Thyroid gland (tissue), 4 donors: ENCODE measurements around the gene CSK. TPM values are rescaled to one million over a fixed set of nuclear protein-coding genes. Genes with fewer than 3 reads are reported as not detected.

Source experiments
- DNase-seq, 2 donors: peaks; one replicate each; pipeline ENCODE4 v3.0.0-alpha.2; 2019
- H3K27ac ChIP-seq, 3 donors: fragments of 200-600 bp; sonication (generic); 1 replicate in 2 of 3; 2 replicates in 1 of 3; pipeline ENCODE4 v1.5.1; 2016 to 2019; ENCODE audit warnings: mild to moderate bottlenecking in 1 of 3, moderate library complexity in 1 of 3
- H3K27me3 ChIP-seq: fragments of 200-600 bp; sonication (generic); one replicate; pipeline ENCODE4 v1.5.1; 2019
- H3K36me3 ChIP-seq, 2 donors: fragments of 200-600 bp; sonication (generic); one replicate each; pipeline ENCODE4 v1.5.1; 2016 to 2019
- H3K4me1 ChIP-seq, 2 donors: fragments of 200-600 bp; sonication (generic); one replicate each; pipeline ENCODE4 v1.5.1; 2017 to 2019
- H3K4me3 ChIP-seq, 3 donors: fragments of 200-600 bp; sonication (generic); replicated peaks in 1 of 3; 1 replicate in 2 of 3; 2 replicates in 1 of 3; pipeline ENCODE4 v1.5.1; 2016; ENCODE audit warnings: mild to moderate bottlenecking in 1 of 3
- H3K9me3 ChIP-seq: fragments of 200-600 bp; sonication (generic); one replicate; pipeline ENCODE4 v1.5.1; 2017
- CTCF ChIP-seq, 6 experiments: fragments of 200-600 bp in 3 of 6; fragments of 450-650 bp in 3 of 6; sonication (generic) in 3 of 6; IDR thresholded peaks; one replicate each; pipeline ENCODE4 v1.5.1; 2016 to 2019; ENCODE audit warnings: antibody characterized with exemption in 6 of 6, mild to moderate bottlenecking in 2 of 6, inconsistent platforms in 1 of 6, moderate library complexity in 1 of 6
- POLR2A ChIP-seq, 2 donors: fragments of 450-650 bp; IDR thresholded peaks; one replicate each; pipeline ENCODE4 v1.6.1; 2017; ENCODE audit warnings: antibody characterized with exemption in 2 of 2, mild to moderate bottlenecking in 2 of 2, moderate library complexity in 1 of 2
- WGBS, 2 donors: methylation state at CpG; one replicate each; pipeline ENCODE4 v1.1.5; 2017; 5-methylcytosine and 5-hydroxymethylcytosine counted together
- intact Hi-C: fragments of 100-400 bp; cut with DNase I; formaldehyde crosslinking; loops from one replicate; pipeline ENCODE4 v1.15.1; 2023
- total RNA-seq, 4 donors: library from RNA; depleted of rRNA; stranded (reverse); fragments of >200 nt; gene quantifications; one replicate each; pipeline ENCODE4 v1.2.3, GENCODE V29; 2016

The CSK gene
- total RNA-seq, 4 donors from 2014 or later, result 18.2 to 24.3 (median 20.3) TPM

- TF ChIP-seq CTCF (IDR thresholded peaks at IDR 0.05) (no peak), POLR2A (IDR thresholded peaks at IDR 0.05) (no peak)
- DNase-seq, result no peak
- Histone ChIP-seq H3K4me3 (no peak overlapping the region), H3K27me3 (no peaks in the 10 kb centered on the region), H3K4me1 (peaks cover 0 to 8% of the 10 kb centered on the region in 2 donors), H3K9me3 (no peaks in the 10 kb centered on the region), H3K36me3 (no peaks in the 10 kb centered on the region), H3K27ac (no peak overlapping the region)
- intact Hi-C loops, result loop anchor here (2.0 to 5.0 kb wide), 4 partner anchors 68 to 183 kb away; partner anchors contain the start of gene EDC3
- WGBS, 2 donors, result 55 to 69% methylated on average over 7 of the region's 7 CpGs
These were observed 12.3 kb upstream of the CSK start for GRCh38 chr15:74769463-74770025.

- Histone ChIP-seq H3K27me3 (no peaks in the 10 kb centered on the region), H3K27ac (no peak overlapping the region), H3K4me1 (peaks cover 0 to 8% of the 10 kb centered on the region in 2 donors), H3K9me3 (no peaks in the 10 kb centered on the region), H3K36me3 (no peaks in the 10 kb centered on the region), H3K4me3 (no peak overlapping the region)
- TF ChIP-seq CTCF (IDR thresholded peaks at IDR 0.05), result no peak
- no peak for TF ChIP-seq POLR2A (IDR thresholded peaks at IDR 0.05)
- DNase-seq, result no peak
- WGBS, 2 donors, result 51 to 94% methylated on average over 3 to 4 of the region's 4 CpGs
- intact Hi-C loops, result loop anchor here (5.0 kb wide), 2 partner anchors 67 to 182 kb away; no protein-coding TSS in a partner anchor
These were observed 11.5 kb upstream of the CSK start for GRCh38 chr15:74770211-74770903.

GRCh38 chr15:74773329-74773728 lies 8.6 kb upstream of the CSK start:
- Histone ChIP-seq H3K27me3 (no peaks in the 10 kb centered on the region), H3K4me3 (no peak overlapping the region), H3K4me1 (peaks cover 0 to 22% of the 10 kb centered on the region in 2 donors), H3K27ac (no peak overlapping the region), H3K9me3 (no peaks in the 10 kb centered on the region), H3K36me3 (no peaks in the 10 kb centered on the region)
- no peak for DNase-seq
- no peak for TF ChIP-seq CTCF (IDR thresholded peaks at IDR 0.05)
- TF ChIP-seq POLR2A (IDR thresholded peaks at IDR 0.05), result no peak
- WGBS, 2 donors, result 86 to 90% methylated on average over 4 to 5 of the region's 5 CpGs
- intact Hi-C loops, result loop anchor here (2.0 to 5.0 kb wide), 3 partner anchors 64 to 179 kb away; partner anchors contain the start of gene FAM219B

GRCh38 chr15:74773731-74774252 lies 8.1 kb upstream of the CSK start:
- intact Hi-C loops, result loop anchor here (2.0 to 5.0 kb wide), 3 partner anchors 64 to 179 kb away; partner anchors contain the start of gene FAM219B
- H3K9me3 ChIP-seq, result no peaks in the 10 kb centered on the region
- H3K4me3 ChIP-seq, result no peak overlapping the region
- no peaks in the 10 kb centered on the region for H3K36me3 ChIP-seq
- TF ChIP-seq POLR2A (IDR thresholded peaks at IDR 0.05), result no peak
- no peak for TF ChIP-seq CTCF (IDR thresholded peaks at IDR 0.05)
- H3K27ac ChIP-seq, result no peak overlapping the region
- H3K4me1 ChIP-seq, result peaks cover 0 to 18% of the 10 kb centered on the region in 2 donors
- 79 to 87% methylated on average over 5 of the region's 5 CpGs for WGBS, 2 donors
- no peak for DNase-seq
- no peaks in the 10 kb centered on the region for H3K27me3 ChIP-seq

GRCh38 chr15:74775132-74775562 lies 6.7 kb upstream of the CSK start:
- Histone ChIP-seq H3K36me3 (no peaks in the 10 kb centered on the region), H3K9me3 (no peaks in the 10 kb centered on the region), H3K27ac (no peak overlapping the region), H3K4me1 (peaks cover 0 to 18% of the 10 kb centered on the region in 2 donors), H3K27me3 (no peaks in the 10 kb centered on the region), H3K4me3 (no peak overlapping the region)
- 80 to 88% methylated on average over 5 of the region's 5 CpGs for WGBS, 2 donors
- intact Hi-C loops, result no loop called here
- no peak for TF ChIP-seq POLR2A (IDR thresholded peaks at IDR 0.05)
- no peak for DNase-seq
